AG20443 (cell line): ENCODE measurements around the gene VDAC1.
"Not testable (repeated sequence)": the region's sequence is repeated elsewhere in the genome, so short reads cannot be mapped to it uniquely, and the experiment has no call there.

Source experiments
- DNase-seq: peaks from one replicate; pipeline ENCODE4 v3.0.0; 2012; ENCODE audit warnings: low spot score, mixed read lengths

The VDAC1 gene

DNA sequence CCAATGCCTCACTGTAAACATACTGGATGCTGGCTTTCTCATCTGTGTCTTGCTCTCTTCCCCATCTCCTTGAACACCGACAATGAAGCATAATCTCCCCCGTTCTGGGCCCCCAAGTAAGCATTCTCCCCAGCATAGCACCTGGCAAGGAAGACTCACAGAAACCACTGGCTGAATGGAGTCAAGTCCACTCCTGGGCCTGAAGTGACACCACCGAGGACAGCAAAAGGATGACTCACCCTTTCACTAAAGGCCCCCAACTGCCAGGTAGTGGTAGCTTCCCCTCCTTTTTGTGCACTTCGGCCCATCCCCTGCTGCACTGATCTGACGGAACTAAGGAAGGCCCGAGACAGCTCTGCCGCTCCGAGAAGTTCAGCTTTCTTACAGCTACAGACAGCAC lies 9.4 kb downstream of the VDAC1 start:
- DNase-seq: no peak

DNA sequence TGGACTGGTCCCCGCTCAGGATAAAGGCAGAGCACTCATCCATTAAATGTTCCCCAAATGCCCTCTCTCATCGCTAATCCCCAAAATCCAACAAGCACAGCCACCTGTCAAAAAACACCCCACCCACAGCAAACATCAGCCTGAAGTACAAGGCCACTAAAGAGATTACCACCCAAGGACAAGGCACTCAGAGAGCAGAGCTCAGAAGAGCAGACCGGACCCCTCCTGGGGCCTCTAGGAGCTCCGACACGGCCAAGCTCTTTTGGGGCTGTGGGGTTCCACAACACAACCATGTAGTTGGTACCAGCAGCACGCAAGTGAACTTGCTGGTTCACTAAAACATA lies 9.8 kb downstream of the VDAC1 start:
- no peak for DNase-seq

DNA sequence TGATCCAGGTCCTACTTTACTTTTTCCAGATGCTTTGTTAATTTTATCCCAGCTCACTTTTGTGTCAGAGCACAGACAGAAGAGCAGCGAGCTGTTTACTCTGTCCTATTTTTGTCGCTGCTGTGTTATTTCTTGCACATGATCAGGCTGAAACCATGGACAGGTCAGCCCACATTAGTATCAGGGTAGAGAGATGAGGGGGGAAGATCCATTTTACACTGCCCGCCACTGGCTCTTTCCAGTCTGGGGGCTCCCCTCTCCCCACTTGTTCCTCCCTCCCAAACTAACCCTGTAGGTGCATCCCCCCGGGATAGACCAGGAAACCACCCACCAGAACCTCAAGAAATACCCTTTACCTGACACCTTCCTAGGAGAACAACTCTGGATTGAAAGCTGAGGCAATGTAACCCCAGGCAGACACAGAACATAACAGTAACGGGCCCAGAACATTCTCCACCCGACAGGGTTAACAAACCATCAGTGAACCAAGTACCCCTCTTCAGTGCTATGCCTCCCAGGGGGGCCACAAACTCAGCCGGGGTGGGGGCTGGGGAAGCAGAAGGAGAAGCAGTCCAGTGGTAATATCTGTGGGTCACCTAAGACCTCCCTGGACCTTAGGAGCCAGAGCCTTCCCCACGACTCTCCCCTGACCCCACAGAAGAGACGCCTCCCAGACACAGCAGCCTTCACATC lies 10.3 kb downstream of the VDAC1 start:
- no peak for DNase-seq

DNA sequence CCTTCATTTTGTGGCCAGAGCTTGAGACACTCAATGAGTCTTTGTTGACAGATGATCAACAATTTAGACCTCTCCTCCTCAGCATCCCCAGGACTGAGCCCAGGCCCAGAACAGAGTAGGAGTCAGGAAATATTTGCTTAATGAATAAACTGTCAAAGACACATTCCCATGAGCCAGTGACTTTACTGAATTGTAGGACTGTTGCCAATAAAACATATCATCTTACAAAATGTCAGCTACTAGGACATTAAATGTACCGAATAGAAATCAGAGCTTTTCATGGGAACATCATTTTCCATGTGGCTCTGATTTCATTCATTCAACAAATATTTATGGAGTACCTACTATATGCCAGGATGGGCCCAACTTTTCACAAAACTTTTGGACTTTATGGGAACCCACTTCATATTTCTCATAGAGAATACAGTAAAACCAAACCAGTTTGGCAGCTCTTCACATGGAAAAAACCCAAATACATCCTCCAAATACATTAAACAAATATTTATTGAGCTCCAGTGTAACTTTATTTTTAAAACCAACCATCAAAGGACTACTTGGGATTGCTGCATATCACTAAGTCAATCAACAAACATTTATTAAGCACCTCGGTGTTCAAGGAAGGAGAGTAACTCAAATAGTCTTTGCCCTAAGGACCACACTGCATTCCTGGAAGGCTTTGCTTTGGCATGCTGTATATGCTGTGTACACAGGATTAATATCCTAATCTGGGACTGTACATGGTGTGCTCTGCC lies 11.4 kb downstream of the VDAC1 start:
- peak; percentile 61 for DNase-seq

DNA sequence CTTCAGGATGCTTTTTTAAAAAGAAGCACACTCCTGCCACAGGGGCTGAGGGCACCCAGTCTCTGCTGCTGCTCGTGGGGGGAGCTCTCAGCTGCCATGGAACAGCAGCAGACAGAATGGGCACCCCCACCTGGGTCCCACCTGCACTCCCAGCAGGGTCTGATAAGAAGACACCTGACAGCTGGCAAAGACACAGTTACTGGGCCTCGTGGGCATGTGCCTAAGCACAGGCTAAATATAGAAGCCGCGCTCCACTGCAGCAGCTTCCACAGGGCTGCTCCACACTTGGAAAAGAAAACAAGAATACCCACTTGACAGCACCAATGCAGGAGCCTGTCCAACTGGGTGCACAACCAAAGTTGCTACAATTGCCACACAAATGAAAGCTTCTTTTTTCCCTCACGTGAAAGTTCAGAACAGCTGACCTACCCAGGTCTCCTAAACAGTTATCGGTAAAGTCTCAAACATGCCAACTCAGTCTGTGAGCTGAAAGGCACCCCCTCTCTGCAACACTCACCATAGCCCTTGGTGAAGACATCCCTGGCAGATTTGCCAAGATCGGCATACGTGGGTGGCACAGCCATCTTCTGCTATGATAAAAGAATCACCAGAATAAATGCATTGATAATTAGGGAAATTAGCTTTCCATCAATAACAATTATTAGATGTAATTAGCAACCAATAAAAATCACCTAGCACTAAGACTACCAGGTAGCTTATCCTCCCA lies 12.2 kb downstream of the VDAC1 start:
- no peak for DNase-seq

DNA sequence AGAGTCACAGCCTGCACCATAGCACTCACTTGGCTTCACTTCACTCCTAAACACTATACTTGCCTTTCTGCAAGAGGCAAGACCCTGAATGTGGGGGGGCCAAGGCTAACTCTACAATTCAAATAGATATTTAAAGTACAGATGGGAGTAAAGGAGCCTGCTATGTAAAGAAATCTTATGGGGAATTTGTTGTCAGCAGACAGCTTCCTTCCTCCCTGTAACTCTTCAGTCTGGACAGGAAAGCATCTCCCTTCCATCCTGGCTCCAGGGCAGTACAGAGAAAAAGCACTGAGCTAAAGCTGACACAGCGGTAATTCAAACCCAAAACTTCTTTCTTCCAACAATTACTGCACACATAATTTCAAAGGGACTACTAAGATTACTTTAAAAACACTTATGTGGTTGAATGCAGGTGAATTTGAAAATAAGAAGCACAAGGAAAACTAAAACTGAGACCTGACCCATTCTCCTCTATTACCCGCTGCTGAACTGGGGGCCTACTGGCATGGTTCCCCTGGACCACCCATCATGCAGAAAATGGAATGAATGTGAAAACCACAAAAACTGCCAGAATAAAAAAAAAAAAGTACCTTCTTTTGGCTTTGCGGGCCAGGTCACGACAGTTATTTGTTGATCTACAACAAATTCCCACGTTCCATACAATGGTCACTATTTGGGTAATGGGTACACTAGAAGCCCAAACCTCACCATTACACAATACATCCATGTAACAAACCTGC lies 13.4 kb downstream of the VDAC1 start:
- DNase-seq: no peak

DNA sequence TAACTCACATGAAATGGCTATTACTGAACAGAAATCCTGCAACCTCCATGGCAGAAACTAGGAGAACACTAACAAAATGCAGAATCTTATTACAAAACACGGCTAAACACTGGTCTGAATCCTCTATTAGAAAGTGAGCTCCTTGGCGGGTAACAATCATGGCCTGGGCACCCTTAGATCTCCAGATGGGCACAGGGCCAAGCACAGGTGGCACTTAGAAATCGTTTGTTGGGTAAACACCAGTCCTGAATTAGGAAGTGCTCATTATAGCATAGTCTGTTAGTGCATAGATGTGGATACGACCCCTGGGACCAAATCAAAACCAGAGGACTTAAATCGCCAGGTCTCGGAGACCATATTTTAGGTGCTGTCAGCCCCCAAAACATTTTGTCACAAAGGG lies 14.4 kb downstream of the VDAC1 start:
- no peak for DNase-seq

DNA sequence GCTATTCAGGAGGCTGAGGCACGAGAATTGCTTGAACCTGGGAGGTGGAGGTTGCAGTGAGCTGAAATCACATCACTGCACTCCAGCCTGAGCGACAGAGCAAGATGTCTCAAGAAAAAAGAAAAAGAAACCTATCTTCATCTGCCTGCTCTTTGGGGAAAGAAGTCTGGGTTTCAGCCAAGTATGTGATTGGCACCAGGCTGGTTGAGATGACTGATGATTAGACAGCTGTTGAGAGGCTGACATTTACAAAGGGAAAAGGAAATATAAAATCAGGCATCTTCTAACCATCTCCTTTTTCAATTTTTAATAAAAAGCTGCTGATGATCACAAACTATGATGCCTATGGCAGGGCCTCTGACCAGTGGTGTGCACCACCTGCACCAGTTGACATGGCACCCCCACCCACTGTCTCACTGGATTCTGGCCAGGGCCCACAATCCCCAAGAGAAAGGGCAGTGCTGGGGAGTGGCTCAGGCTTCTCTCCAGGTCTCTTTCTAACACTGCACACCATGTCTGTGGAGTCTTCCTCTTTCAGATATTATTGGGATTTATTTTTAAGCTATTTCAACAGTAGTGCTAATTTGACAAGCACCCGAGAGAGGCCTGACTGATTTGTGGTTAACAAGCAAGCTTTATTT lies 19.1 kb downstream of the VDAC1 start:
- DNase-seq: no peak

DNA sequence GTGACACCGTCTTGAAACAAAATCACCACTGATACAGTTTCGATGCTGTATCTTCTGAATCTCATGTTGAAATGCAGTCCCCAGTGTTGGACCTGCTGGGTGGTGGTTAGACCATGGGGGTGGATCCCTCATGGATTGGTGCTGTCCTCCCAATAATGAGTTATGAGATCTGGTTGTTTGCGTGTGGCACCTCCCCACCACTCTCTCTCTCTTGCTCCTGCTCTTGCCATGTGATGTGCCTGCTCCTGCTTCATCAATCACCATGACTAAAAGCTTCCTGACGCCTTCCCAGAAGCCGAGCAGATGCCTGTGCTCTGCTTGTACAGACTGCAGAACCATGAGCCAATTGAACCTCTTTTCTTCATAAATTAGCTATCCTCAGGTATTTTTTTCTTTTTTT lies 21.1 kb downstream of the VDAC1 start:
- no peak for DNase-seq

DNA sequence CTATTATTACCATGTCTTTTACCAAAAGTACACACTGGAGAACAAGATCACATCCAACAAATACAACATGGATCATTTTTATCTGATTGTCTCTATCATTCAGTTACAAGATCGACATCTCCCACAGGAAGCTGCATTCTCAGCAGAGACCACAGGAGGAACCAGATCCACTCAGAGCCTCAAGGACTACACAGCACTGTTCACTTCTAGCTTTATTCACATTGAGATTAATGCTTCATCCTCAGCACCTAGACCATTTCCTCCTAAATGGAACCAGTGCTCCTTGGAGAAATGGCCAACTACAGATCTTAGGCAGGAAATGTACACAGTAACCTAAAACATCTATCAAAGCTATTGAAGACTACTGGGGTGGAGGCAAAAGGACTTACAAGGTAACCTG lies 23.1 kb downstream of the VDAC1 start:
- no peak for DNase-seq

DNA sequence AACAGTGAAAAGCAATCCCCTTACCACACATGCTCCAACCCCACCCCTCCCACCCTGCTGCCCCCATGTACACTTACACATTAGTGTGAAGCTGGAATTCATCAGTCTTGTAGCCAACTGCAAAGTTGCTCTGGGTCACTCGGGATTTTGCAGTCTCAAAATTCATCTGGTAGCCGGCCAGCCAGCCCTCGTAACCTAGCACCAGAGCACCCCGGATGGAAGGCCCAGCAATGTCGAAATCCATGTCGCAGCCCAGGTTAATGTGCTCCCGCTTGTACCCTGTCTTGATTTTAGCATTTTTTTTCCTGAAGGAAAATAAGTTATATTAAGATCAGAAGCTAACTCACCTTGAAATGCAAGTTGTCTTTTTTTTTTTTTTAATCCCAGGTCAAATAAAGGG lies 24.1 kb downstream of the VDAC1 start:
- DNase-seq: no peak

DNA sequence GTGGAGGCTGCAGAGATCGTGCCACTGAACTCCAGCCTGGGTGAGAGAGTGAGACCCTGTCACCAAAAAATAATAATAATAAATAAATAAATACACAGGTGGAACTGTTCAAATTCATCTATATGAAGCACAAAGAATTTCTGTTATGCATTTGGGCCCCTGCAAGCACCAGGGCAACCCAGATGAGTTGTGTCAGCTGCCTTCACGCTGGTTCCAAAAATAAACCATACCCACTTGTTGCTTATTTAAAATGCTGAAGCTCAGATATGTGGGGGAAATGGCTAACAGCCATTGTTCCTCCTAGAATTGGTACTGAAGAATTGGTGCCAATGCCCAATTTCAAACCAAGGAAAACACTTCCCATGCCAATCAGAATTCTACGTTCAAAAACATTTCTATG lies 25.8 kb downstream of the VDAC1 start:
- no peak for DNase-seq

DNA sequence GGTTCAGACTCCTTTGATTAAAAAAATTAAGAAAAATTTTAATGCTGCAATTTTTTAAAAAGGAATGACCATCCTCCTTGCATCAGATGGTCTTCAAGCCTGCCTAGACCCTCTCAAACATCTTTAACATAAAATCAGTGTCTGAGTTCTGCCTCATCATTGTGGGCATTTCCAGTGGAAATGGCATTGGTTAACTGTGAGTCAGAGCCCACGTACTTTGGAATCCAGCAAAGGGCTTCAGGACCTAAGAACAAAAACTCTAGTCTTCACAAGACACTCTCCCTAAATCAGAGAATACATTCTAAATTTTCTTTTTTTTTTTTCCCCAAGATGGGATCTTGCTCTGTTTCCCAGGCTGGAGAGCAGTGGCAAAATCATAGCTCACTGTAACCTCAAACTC lies 26.9 kb downstream of the VDAC1 start:
- peak; percentile 73 for DNase-seq

DNA sequence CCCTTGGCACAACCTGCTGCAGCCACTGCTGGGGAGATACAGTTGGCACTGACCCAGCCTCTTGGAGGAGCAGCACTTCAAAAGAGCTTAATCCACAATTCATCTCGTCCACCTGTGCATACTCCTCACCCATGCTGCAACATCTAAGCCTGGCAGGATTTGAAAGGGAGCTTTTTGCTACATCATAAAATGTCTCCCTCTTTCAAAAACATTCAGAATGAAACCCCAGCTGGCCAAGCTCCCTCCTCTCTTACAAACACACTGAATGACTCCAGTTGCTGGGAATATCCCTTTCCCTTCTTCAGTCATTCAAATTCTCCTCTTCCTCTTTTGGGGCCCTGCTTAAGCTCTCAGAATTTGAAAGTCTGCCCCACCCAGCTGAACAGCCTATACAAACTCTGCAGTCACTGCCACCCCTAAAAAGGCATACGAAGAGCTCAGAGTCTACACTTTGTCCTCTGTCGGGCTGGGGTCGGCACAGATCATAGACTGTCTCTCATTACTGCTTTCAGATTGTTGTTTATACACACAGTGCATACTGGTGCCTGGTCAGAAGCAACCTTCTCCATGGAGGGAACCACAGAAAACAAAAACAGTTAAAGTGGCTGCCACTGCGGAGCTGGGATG lies 27.5 kb downstream of the VDAC1 start:
- peak; percentile 22 for DNase-seq

DNA sequence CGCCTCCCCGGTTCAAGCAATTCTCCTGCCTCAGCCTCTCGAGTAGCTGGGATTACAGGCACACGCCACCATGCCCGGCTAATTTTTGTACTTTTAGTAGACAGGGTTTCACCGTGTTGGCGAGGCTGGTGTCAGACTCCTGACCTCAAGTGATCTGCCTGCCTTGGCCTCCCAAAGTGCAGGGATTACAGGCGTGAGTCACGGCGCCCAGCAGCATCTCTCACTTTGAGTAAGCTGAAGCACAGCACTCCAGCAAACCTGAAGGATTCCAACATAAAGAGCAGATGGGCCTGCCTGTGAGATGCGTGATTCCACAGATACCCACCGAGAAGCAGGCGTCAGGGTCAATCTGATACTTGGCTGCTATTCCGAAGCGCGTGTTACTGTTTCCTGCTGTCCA lies 29.2 kb downstream of the VDAC1 start:
- not testable (repeated sequence) for DNase-seq

DNA sequence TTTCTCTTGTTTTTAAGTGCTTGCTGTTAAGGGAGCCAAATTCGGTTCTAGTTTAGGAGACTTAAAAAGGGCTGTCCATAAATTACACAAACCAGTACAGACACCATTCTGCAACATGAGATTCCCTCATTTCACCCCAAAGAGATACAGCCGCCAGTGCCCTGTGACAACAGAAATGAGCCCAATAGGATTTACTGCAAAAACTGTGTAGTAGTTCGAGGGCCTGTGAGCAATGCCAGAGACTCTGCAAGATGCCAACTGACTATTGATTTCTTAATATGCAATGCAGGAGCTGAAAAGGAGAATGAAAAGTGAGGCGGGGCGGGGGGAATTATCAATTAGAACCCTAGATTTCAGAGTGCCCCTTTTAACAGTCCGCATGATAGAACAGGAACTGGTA lies 30.6 kb downstream of the VDAC1 start:
- DNase-seq: no peak

DNA sequence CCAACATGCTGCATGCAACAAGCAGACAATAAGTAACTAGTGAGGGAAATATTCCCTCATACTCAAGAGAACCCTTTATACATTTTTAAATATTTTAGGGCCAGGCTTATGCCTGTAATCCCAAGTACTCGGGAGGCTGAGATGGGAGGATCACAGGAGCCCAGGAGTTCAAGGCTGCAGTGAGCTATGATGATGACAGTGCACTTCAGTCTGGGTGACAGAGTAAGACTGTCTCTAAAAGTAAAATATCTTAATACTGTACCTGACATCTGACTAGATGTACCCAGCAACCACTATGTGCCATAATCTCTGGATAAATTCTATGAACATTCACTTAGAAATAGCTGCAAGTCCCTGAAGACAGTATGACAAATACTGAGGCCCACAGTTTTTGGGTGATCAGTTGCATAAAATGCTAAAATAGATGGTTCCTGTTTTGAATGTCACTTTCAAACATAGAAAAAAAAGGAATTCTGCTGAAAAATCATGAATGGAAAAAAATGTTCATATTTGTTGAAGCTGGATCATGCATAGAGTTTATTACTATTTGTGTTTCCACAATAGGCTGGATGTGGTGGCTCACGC lies 34.4 kb downstream of the VDAC1 start:
- no peak for DNase-seq

DNA sequence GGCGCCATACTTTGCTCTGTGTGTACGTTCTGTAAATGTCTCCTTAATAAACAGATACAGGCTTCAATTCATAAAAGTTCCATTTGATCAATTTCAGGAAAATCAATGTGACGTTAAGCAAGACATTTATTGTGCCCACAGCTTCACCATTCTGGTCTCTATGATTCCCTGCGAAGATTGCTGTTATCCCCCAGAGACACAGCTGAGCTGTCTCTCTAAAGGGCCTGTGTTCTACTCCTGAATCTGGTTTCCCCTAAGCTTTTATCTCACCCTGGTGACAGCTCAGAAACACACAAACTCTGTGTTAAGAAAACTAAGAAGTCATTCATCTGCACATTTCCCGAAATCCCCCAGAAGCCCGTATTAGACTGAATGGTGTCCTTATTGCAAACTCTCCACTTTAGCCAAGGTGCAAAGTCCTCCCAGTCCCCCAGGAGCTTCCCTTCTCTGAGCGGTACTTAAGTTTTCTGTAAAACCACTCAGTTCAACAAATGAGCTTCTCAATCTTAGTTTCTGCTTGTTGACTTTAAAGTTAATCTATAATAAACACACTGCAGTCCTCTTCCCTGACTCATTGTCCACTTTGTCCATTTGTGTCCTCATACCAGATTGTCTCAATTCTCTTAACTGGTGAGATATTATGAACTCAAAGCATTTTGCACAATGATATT lies 35.0 kb downstream of the VDAC1 start:
- DNase-seq: no peak

DNA sequence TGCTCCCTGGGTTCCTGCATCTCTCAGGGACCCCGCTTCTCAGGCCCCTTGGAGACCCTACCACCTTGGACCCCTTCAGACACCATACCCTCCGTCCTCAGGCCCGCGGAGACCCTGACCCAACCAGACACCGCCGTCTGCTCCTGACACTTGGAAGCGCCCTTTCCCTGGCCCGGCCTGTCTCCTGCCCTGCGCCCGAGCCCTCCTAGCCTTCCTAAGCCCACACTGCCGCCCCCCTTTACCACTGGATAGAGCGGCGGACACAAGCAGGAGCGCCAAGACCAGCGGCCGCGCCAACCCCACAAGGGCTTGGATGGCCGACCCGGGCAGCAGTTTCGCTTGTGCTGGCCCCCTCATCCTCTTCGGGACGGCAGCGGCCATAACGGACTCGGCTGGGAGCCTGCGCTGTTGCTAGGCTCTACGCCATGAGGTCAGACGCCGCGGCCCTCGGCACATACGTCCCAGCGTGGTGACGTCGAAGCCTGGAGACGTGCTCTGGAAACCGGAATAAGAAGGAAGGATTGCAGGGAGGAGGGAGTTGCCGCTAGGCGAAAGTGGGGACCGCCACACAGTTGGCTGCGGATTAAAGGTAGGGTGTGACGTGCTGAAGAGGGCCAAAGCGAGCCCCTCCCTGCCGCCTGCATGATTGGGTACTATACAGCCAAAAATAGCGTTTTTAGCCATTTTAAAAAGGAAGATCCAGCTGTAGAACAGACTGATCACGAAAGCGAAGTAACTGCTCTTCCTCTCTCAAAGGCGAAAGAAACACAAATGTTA lies 36.4 kb downstream of the VDAC1 start, which contains the start of gene C5orf15:
TSS of gene C5orf15 (minus strand) at position 422 of the 777 bp plus-strand sequence. CDS start at position 381, 41 bp downstream.
- peak; percentile 96 for DNase-seq
